ENCODE data around the gene SARNP. TPM values are rescaled to one million over a fixed set of nuclear protein-coding genes. Genes with fewer than 3 reads are reported as not detected.
"Not testable (repeated sequence)": the region's sequence is repeated elsewhere in the genome, so short reads cannot be mapped to it uniquely, and the experiment has no call there.

SARNP gene
- total and polyA plus RNA-seq, 2 experiments from 2014 or later = 103 to 118 TPM

DNA sequence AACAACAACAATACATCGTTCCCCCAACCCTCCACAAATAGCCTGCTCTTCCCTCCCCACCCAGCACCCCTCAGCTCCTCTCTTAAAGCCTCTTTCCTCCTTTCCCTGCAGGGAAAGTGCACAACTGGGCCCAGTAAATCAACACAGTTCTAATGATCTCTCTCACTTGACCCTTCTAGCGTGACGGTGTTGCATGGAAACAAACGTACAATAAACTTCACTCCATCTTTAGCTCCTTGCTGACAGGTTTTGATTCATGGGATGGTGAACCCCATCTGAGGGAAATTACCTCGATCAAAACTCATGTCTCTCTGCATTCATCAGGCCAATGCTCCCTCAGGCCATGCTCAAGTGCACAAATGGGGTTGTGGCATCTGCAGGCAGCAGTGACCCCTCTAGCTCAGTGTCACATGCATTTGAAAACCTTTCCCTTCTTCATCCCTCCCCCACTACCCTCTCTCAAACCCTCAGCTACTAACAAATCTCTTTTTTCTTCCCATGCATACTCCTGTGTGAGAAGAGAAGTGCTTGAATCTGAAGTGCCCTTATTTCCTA is 51.7 kb downstream of the SARNP start:
- Histone ChIP-seq H3K9me2 (replicated peaks; ENCODE audit: insufficient read depth) (no peaks in the 10 kb centered on the region), H3K36me3 (replicated peaks; ENCODE audit: insufficient read depth, low read depth) (no peaks in the 10 kb centered on the region)
- TF ChIP-seq EZH2 (IDR thresholded peaks at IDR 0.05; ENCODE audit: borderline replicate concordance) (no peak), EZH2phosphoT487 (IDR thresholded peaks at IDR 0.05; ENCODE audit: low read depth, severe bottlenecking, unreplicated experiment) (no peak)
- TF ChIP-seq, protein P1, sequence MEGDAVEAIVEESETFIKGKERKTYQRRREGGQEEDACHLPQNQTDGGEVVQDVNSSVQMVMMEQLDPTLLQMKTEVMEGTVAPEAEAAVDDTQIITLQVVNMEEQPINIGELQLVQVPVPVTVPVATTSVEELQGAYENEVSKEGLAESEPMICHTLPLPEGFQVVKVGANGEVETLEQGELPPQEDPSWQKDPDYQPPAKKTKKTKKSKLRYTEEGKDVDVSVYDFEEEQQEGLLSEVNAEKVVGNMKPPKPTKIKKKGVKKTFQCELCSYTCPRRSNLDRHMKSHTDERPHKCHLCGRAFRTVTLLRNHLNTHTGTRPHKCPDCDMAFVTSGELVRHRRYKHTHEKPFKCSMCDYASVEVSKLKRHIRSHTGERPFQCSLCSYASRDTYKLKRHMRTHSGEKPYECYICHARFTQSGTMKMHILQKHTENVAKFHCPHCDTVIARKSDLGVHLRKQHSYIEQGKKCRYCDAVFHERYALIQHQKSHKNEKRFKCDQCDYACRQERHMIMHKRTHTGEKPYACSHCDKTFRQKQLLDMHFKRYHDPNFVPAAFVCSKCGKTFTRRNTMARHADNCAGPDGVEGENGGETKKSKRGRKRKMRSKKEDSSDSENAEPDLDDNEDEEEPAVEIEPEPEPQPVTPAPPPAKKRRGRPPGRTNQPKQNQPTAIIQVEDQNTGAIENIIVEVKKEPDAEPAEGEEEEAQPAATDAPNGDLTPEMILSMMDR (IDR thresholded peaks at IDR 0.05; ENCODE audit: poor library complexity) = no peak

DNA sequence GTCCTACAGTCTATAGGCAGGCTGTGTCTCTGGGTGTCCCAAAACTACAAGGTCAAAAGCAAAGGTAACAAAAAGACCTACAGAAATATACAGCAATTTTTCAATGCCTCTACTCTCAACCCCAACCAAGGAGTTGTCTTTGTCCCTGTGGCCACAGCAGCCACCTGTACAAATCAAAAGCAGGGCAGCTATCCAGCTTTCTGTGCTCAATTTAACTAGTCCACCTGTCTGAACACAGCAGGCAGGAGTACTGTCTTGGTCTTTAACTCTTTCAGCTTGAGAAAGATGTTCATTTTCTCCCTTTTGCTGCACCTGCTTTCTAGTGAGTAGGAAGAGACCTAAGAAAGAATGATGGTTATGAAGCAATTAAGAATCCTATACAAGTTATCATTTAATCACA is 54.9 kb downstream of the SARNP start:
- Histone ChIP-seq H3K4me1 (ENCODE audit: insufficient read depth) (no peaks in the 10 kb centered on the region), H3K9me2 (replicated peaks; ENCODE audit: insufficient read depth) (no peaks in the 10 kb centered on the region), H3K27me3 (no peaks in the 10 kb centered on the region), H3K36me3 (replicated peaks; ENCODE audit: insufficient read depth, low read depth) (peaks cover 7% of the 10 kb centered on the region), H3K27ac (no peak overlapping the region), H3K79me2 (peaks cover 27% of the 10 kb centered on the region), H2AFZ (no peak overlapping the region), H3K4me3 (no peak overlapping the region), H3K9me3 (ENCODE audit: low read depth) (no peaks in the 10 kb centered on the region), H4K20me1 (ENCODE audit: insufficient read depth, poor library complexity, severe bottlenecking) (no peaks in the 10 kb centered on the region), H3K4me2 (no peak overlapping the region)
- no peak for DNase-seq (ENCODE audit: low spot score)
- TF ChIP-seq, protein P1 (IDR thresholded peaks at IDR 0.05; ENCODE audit: poor library complexity) = no peak
- TF ChIP-seq EZH2 (IDR thresholded peaks at IDR 0.05; ENCODE audit: borderline replicate concordance) (no peak), EZH2phosphoT487 (IDR thresholded peaks at IDR 0.05; ENCODE audit: low read depth, severe bottlenecking, unreplicated experiment) (no peak)

More for the DNA sequence above, 51.7 kb downstream of the SARNP start:
- H3K4me3 ChIP-seq = no peak overlapping the region
- no peak overlapping the region for H3K27ac ChIP-seq
- no peak overlapping the region for H2AFZ ChIP-seq
- no peak for DNase-seq (ENCODE audit: low spot score)
- no peaks in the 10 kb centered on the region for H4K20me1 ChIP-seq (ENCODE audit: insufficient read depth, poor library complexity, severe bottlenecking)
- WGBS (ENCODE audit: low lambda C conversion rate, missing lambda C conversion rate) = 86% methylated on average over 5 of the region's 5 CpGs
- H3K4me1 ChIP-seq (ENCODE audit: insufficient read depth) = no peaks in the 10 kb centered on the region
- H3K79me2 ChIP-seq = peaks cover 24% of the 10 kb centered on the region
- no peak overlapping the region for H3K4me2 ChIP-seq
- H3K27me3 ChIP-seq = no peaks in the 10 kb centered on the region
- no peaks in the 10 kb centered on the region for H3K9me3 ChIP-seq (ENCODE audit: low read depth)

DNA sequence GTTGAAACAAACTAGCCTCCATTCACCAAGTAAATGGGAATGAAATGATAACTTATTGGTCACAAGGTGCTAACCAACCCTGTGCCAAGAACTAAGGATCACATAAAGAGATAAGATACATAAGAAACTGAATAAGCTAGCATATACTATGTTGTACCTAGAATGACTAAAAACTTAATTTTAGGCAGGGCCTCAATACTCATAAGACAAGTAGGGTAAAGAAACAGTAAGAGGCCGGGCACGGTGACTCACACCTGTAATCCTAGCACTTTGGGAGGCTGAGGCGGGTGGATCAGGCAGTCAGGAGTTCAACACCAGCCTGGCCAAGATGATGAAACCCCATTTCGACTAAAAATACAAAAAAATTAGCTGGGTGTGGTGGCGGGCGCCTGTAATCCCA is 56.9 kb downstream of the SARNP start:
- TF ChIP-seq EZH2 (IDR thresholded peaks at IDR 0.05; ENCODE audit: borderline replicate concordance) (no peak), EZH2phosphoT487 (IDR thresholded peaks at IDR 0.05; ENCODE audit: low read depth, severe bottlenecking, unreplicated experiment) (no peak)
- TF ChIP-seq, protein P1 (IDR thresholded peaks at IDR 0.05; ENCODE audit: poor library complexity) = no peak
- peaks cover 7% of the 10 kb centered on the region for H3K36me3 ChIP-seq (replicated peaks; ENCODE audit: insufficient read depth, low read depth)

DNA sequence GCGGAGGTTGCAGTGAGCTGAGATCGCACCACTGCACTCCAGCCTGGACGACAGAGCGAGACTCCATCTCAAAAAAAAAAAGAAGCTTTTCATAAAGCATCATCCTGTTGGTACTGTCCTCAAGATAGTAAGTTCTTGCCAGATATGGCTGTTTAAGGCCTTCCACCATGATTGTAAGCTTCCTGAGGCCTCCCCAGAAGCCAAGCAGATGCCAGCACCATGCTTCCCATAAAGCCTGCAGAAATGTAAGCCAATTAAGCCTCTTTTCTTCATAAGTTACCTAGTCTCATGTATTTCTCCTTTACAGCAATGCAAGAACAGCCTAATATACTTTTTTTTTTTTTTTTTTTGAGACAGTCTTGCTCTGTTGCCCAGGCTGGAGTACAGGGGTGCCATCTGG is 58.9 kb downstream of the SARNP start:
- H3K36me3 ChIP-seq (replicated peaks; ENCODE audit: insufficient read depth, low read depth); H3K9me3 ChIP-seq (ENCODE audit: low read depth); H3K27me3 ChIP-seq; H3K9me2 ChIP-seq (replicated peaks; ENCODE audit: insufficient read depth); H3K4me2 ChIP-seq; H3K4me3 ChIP-seq; H2AFZ ChIP-seq; H3K27ac ChIP-seq; H4K20me1 ChIP-seq (ENCODE audit: insufficient read depth, poor library complexity, severe bottlenecking); H3K4me1 ChIP-seq (ENCODE audit: insufficient read depth); DNase-seq (ENCODE audit: low spot score): not testable (repeated sequence)
- WGBS (ENCODE audit: low lambda C conversion rate, missing lambda C conversion rate) = 100% methylated on average over 4 of the region's 4 CpGs
- peaks cover 13% of the 10 kb centered on the region for H3K79me2 ChIP-seq

More for the DNA sequence above, 56.9 kb downstream of the SARNP start:
- no peaks in the 10 kb centered on the region for H3K9me2 ChIP-seq (replicated peaks; ENCODE audit: insufficient read depth)
- no peaks in the 10 kb centered on the region for H4K20me1 ChIP-seq (ENCODE audit: insufficient read depth, poor library complexity, severe bottlenecking)
- H3K79me2 ChIP-seq = peaks cover 22% of the 10 kb centered on the region
- H3K4me3 ChIP-seq = no peak overlapping the region
- no peaks in the 10 kb centered on the region for H3K27me3 ChIP-seq
- no peaks in the 10 kb centered on the region for H3K4me1 ChIP-seq (ENCODE audit: insufficient read depth)
- H2AFZ ChIP-seq = no peak overlapping the region
- DNase-seq (ENCODE audit: low spot score) = no peak
- 97% methylated on average over 6 of the region's 6 CpGs for WGBS (ENCODE audit: low lambda C conversion rate, missing lambda C conversion rate)
- no peaks in the 10 kb centered on the region for H3K9me3 ChIP-seq (ENCODE audit: low read depth)
- no peak overlapping the region for H3K27ac ChIP-seq
- H3K4me2 ChIP-seq = no peak overlapping the region

All from hepatocyte (in vitro differentiated cells).